ENCODE results near the gene NTN1. TPM values are rescaled to one million over a fixed set of nuclear protein-coding genes. Genes with fewer than 3 reads are reported as not detected.
A peak's percentile ranks its signal among the peaks of the same experiment; 100 is the strongest.
"Not testable (repeated sequence)": the region's sequence is repeated elsewhere in the genome, so short reads cannot be mapped to it uniquely, and the experiment has no call there.

Gene NTN1
- total and polyA plus RNA-seq, 3 experiments from 2014 or later: 0.24 to 0.33 TPM; not detected in 1

DNA sequence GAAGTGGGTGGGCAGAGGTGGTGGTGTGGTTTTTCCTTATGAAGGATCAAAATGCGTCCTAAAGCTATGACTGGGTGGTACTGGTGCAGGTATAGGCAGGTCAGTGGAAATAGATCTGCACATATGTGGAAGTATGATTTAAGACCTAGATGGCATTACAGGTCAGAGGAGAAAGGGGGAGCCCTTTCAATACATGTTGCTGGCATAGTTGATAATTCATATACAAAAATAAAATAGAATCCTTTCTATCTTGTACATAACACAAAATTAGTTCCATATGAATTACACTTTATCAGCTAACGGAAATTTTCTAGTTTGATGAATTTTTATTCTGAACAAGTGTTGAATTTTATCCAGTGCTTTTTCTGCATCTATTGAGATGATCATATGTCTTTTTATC is 35.0 kb upstream of the NTN1 start:
- ChIA-PET CTCF (interaction anchor here (2.5 kb wide), 1 partner anchor 12 kb away, joined by 14 read pairs; no protein-coding TSS in a partner anchor), POLR2A (no interaction called here)
- H3K4me1 ChIP-seq (ENCODE audit: insufficient read depth, low read length): peaks cover 6% of the 10 kb centered on the region
- H3K27ac ChIP-seq (ENCODE audit: low read depth, low read length): no peak overlapping the region
- Mint-ChIP-seq H3K4me3 (peak overlapping the region in 1 of 7 donors; percentile 48), H3K27me3 (peaks cover 3% of the 10 kb centered on the region in 2 donors), H3K4me1 (peaks cover 14 to 20% (median 16%) of the 10 kb centered on the region in 3 donors), H3K27ac (peak overlapping the region in 4 of 8 donors; percentile 5 to 82 (median 44)), H3K9me3 (peaks cover 0 to 6% (median 2%) of the 10 kb centered on the region in 5 donors), H3K36me3 (no peaks in the 10 kb centered on the region)
- H3K36me3 ChIP-seq (ENCODE audit: insufficient read depth, low read length): no peaks in the 10 kb centered on the region
- DNase-seq: no peak
- no peak overlapping the region for H3K4me3 ChIP-seq (ENCODE audit: low read length)
- no peaks in the 10 kb centered on the region for H3K27me3 ChIP-seq (ENCODE audit: insufficient read depth, low read length, poor library complexity, severe bottlenecking)
- no peaks in the 10 kb centered on the region for H3K9me3 ChIP-seq (ENCODE audit: low read length)

- POLR2A ChIA-PET; H3K27me3 ChIP-seq (ENCODE audit: insufficient read depth, low read length, poor library complexity, severe bottlenecking); H3K9me3 Mint-ChIP-seq; H3K4me1 ChIP-seq (ENCODE audit: insufficient read depth, low read length); H3K27me3 Mint-ChIP-seq; H3K9me3 ChIP-seq (ENCODE audit: low read length); H3K36me3 ChIP-seq (ENCODE audit: insufficient read depth, low read length); DNase-seq; CTCF ChIA-PET; H3K27ac ChIP-seq (ENCODE audit: low read depth, low read length); H3K4me3 ChIP-seq (ENCODE audit: low read length); H3K36me3 Mint-ChIP-seq; H3K4me3 Mint-ChIP-seq; H3K27ac Mint-ChIP-seq: not testable (repeated sequence)
- H3K4me1 Mint-ChIP-seq: peaks cover 18 to 24% (median 19%) of the 10 kb centered on the region in 3 donors
These were observed 32.9 kb upstream of the NTN1 start for GRCh38 chr17:8988263-8988935.

DNA sequence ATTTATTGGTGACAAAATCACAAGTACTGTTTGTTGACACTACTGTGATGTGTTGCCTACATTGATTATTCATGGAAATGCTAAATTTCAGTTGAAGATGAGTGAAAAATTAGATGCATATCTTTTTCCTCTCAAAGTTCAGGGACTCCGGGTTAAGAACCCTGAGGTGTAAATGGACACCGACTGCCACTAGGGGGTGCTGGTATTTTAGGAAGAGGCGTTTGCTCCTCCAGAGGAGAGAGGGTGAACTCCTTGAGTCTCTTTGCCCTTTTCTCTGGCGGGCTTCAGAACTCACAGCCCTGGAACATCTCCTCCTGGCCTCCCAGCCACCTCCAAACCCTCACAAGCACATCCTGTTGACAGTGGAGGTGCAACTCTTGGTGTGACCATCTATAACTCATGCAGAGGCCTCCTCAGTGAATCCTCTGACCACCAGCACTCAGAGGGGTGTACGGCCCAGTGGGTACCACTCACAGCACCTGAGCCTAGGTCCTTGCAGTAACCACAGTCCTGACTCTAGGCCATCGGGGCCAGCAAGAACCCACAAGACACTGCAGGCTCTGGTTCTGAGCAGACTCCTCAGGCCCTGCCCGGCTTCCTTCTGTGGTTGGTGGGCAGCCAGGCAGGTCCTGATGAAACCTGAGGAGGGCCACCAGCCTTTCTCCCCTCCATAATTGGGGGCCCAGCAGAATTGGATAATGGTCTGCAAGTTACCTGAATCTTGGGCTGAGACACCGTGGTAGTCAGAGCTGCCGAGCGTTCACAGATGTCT is 29.6 kb upstream of the NTN1 start:
- Mint-ChIP-seq H3K4me3 (no peak overlapping the region), H3K36me3 (peaks cover 0 to 2% (median 0%) of the 10 kb centered on the region in 3 donors), H3K4me1 (peaks cover 7 to 10% (median 8%) of the 10 kb centered on the region in 3 donors), H3K27ac (peak overlapping the region in 1 of 8 donors; percentile 60), H3K9me3 (peaks cover 0 to 2% (median 0%) of the 10 kb centered on the region in 5 donors), H3K27me3 (peaks cover 3% of the 10 kb centered on the region in 2 donors)
- Histone ChIP-seq H3K4me3 (ENCODE audit: low read length) (no peak overlapping the region), H3K9me3 (ENCODE audit: low read length) (no peaks in the 10 kb centered on the region), H3K27me3 (ENCODE audit: insufficient read depth, low read length, poor library complexity, severe bottlenecking) (no peaks in the 10 kb centered on the region), H3K4me1 (ENCODE audit: insufficient read depth, low read length) (no peaks in the 10 kb centered on the region), H3K27ac (ENCODE audit: low read depth, low read length) (no peak overlapping the region), H3K36me3 (ENCODE audit: insufficient read depth, low read length) (no peaks in the 10 kb centered on the region)
- CTCF ChIA-PET: no interaction called here
- peak; percentile 33 to 69 (median 45) for DNase-seq
- POLR2A ChIA-PET: no interaction called here

DNA sequence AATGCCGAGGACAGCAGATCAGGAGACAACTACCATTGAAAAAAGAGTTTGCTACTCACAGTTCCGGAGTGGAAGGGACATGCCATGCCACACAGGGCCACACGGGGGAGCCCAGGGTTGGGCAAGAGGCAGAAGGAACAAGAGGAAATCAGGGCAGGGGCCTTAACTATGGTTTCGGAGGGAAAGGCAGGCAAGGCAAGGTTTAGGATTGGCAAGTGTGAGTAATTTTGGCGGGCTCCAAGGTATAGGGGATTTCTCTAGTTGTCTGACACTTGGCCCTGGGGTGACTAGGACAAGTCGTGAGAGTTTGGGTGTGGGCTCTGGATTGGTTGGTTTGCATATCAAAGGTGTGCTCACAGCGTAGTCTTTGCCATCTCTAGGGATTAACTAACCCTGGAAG is 27.0 kb upstream of the NTN1 start:
- Histone ChIP-seq H3K27me3 (ENCODE audit: insufficient read depth, low read length, poor library complexity, severe bottlenecking) (no peaks in the 10 kb centered on the region), H3K9me3 (ENCODE audit: low read length) (no peaks in the 10 kb centered on the region), H3K4me3 (ENCODE audit: low read length) (no peak overlapping the region), H3K36me3 (ENCODE audit: insufficient read depth, low read length) (no peaks in the 10 kb centered on the region), H3K27ac (ENCODE audit: low read depth, low read length) (no peak overlapping the region), H3K4me1 (ENCODE audit: insufficient read depth, low read length) (peaks cover 3% of the 10 kb centered on the region)
- Mint-ChIP-seq H3K27me3 (peaks cover 4 to 6% of the 10 kb centered on the region in 2 donors), H3K4me3 (no peak overlapping the region), H3K27ac (peak overlapping the region in 2 of 8 donors; percentile 38 to 50), H3K4me1 (peaks cover 5 to 13% (median 8%) of the 10 kb centered on the region in 3 donors), H3K36me3 (peaks cover 0 to 2% (median 0%) of the 10 kb centered on the region in 3 donors), H3K9me3 (no peaks in the 10 kb centered on the region)
- ChIA-PET POLR2A (no interaction called here), CTCF (interaction anchor here (0.9 to 2.8 kb wide), 6 partner anchors 9 to 99 kb away, joined by 3 to 8 read pairs (median 4); no protein-coding TSS in a partner anchor)
- DNase-seq: peak; percentile 27 to 66 (median 32)

- Mint-ChIP-seq H3K4me1 (peaks cover 5 to 13% (median 6%) of the 10 kb centered on the region in 3 donors), H3K36me3 (peaks cover 0 to 2% (median 0%) of the 10 kb centered on the region in 3 donors), H3K9me3 (no peaks in the 10 kb centered on the region), H3K27me3 (peaks cover 11 to 13% of the 10 kb centered on the region in 2 donors), H3K4me3 (no peak overlapping the region), H3K27ac (no peak overlapping the region)
- POLR2A ChIA-PET: no interaction called here
- no peaks in the 10 kb centered on the region for H3K36me3 ChIP-seq (ENCODE audit: insufficient read depth, low read length)
- peaks cover 3% of the 10 kb centered on the region for H3K4me1 ChIP-seq (ENCODE audit: insufficient read depth, low read length)
- no peak for DNase-seq
- H3K27me3 ChIP-seq (ENCODE audit: insufficient read depth, low read length, poor library complexity, severe bottlenecking): no peaks in the 10 kb centered on the region
- H3K9me3 ChIP-seq (ENCODE audit: low read length): no peaks in the 10 kb centered on the region
- no peak overlapping the region for H3K4me3 ChIP-seq (ENCODE audit: low read length)
- no peak overlapping the region for H3K27ac ChIP-seq (ENCODE audit: low read depth, low read length)
- CTCF ChIA-PET: interaction anchor here (1.1 to 2.8 kb wide), 6 partner anchors 9 to 249 kb away, joined by 3 to 8 read pairs (median 6); no protein-coding TSS in a partner anchor
These were observed 25.6 kb upstream of the NTN1 start for GRCh38 chr17:8995711-8996110.

DNA sequence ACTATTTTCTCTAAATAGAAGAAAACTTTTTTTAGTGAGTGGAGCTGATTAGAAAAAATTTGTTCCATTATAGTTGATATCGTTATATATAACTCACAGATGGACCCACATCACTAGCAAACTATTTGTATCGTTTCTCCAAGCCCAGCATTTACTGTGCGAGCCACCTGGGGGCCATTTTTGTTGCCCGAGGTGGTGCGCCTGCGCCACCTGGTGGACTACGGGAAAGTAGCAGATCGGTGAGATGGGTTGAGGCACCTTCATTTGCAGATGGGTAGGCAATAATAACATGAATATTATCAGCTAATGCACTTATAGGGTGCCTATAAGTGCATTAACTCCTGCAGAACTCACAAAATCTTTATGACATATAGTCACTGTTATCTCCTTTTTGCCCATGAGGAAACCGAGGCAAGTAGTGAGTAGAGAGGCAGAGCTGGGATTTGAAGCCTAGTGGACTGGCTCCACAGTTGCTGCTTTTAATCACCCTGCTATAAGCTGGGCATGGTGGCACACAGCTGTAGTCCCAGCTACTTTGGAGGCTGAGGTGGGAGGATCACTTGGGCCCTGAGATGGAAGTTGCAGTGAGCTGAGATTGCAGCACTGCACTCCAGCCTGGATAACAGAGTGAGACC is 23.2 kb upstream of the NTN1 start:
- Mint-ChIP-seq H3K9me3 (no peaks in the 10 kb centered on the region), H3K4me3 (peak overlapping the region in 1 of 7 donors; percentile 4), H3K4me1 (peaks cover 7 to 19% (median 10%) of the 10 kb centered on the region in 3 donors), H3K27me3 (peaks cover 27 to 30% of the 10 kb centered on the region in 2 donors), H3K27ac (peak overlapping the region in 1 of 8 donors; percentile 61), H3K36me3 (peaks cover 0 to 6% (median 0%) of the 10 kb centered on the region in 3 donors)
- ChIA-PET POLR2A (no interaction called here), CTCF (interaction anchor here (0.7 to 2.2 kb wide), 38 partner anchors 12 to 938 kb away, joined by 3 to 18 read pairs (median 4); partner anchors contain the start of genes MYH10 and PIK3R5)
- Histone ChIP-seq H3K4me3 (ENCODE audit: low read length) (no peak overlapping the region), H3K9me3 (ENCODE audit: low read length) (no peaks in the 10 kb centered on the region), H3K36me3 (ENCODE audit: insufficient read depth, low read length) (no peaks in the 10 kb centered on the region), H3K27ac (ENCODE audit: low read depth, low read length) (no peak overlapping the region), H3K27me3 (ENCODE audit: insufficient read depth, low read length, poor library complexity, severe bottlenecking) (peaks cover 7% of the 10 kb centered on the region), H3K4me1 (ENCODE audit: insufficient read depth, low read length) (peaks cover 8% of the 10 kb centered on the region)
- peak; percentile 66 to 85 (median 69) for DNase-seq

DNA sequence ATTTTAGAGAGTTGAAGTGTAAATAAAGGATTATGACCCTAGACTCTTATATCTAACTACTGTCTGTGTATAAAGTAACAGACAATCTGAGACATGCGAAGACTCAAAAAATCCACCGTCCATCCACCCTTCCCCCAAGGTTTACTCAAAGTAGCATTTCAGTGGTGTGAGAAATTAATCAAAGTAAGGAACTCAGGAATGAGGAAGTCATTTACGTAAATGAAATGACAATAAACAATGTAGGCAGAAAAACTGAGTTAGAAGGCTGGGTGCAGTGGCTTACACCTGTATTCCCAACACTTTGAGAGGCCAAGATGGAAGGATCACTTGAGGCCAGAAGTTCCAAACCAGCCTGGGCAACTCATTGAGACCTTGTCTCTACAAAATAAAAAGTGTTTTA is 19.8 kb upstream of the NTN1 start:
- peaks cover 21% of the 10 kb centered on the region for H3K27me3 ChIP-seq (ENCODE audit: insufficient read depth, low read length, poor library complexity, severe bottlenecking)

More for the DNA sequence above, 19.8 kb upstream of the NTN1 start:
- Histone ChIP-seq H3K4me1 (ENCODE audit: insufficient read depth, low read length) (peaks cover 17% of the 10 kb centered on the region), H3K9me3 (ENCODE audit: low read length) (no peaks in the 10 kb centered on the region), H3K36me3 (ENCODE audit: insufficient read depth, low read length) (no peaks in the 10 kb centered on the region), H3K4me3 (ENCODE audit: low read length) (no peak overlapping the region), H3K27ac (ENCODE audit: low read depth, low read length) (no peak overlapping the region)
- Mint-ChIP-seq H3K4me3 (peak overlapping the region in 3 of 7 donors; percentile 1 to 24 (median 6)), H3K36me3 (peaks cover 0 to 9% (median 4%) of the 10 kb centered on the region in 3 donors), H3K9me3 (peaks cover 0 to 11% (median 6%) of the 10 kb centered on the region in 5 donors), H3K27me3 (peaks cover 50% of the 10 kb centered on the region in 2 donors), H3K4me1 (peaks cover 4 to 29% (median 10%) of the 10 kb centered on the region in 3 donors), H3K27ac (no peak overlapping the region)
- no peak for DNase-seq
- ChIA-PET POLR2A (interaction anchor here (0.6 kb wide), 1 partner anchor 43 kb away, joined by 3 read pairs; no protein-coding TSS in a partner anchor), CTCF (no interaction called here)
